ENCODE data around the gene KRTAP12-4. TPM values are rescaled to one million over a fixed set of nuclear protein-coding genes. Genes with fewer than 3 reads are reported as not detected.
"Not testable (repeated sequence)": the region's sequence is repeated elsewhere in the genome, so short reads cannot be mapped to it uniquely, and the experiment has no call there.

KRTAP12-4 gene
- total RNA-seq, 1 experiment from 2014 or later = not detected

- DNase-seq = no peak
- no peak overlapping the region for H3K4me3 ChIP-seq
- H3K36me3 ChIP-seq = no peaks in the 10 kb centered on the region
- no peaks in the 10 kb centered on the region for H3K27me3 ChIP-seq
- peaks cover 28% of the 10 kb centered on the region for H3K9me3 ChIP-seq
These were observed 25.6 kb downstream of the KRTAP12-4 start for GRCh38 chr21:44628707-44629391.

GRCh38 chr21:44627831-44628233, 26.6 kb downstream of the KRTAP12-4 start:
- H3K36me3 ChIP-seq, H3K4me3 ChIP-seq, DNase-seq, H3K27me3 ChIP-seq: not testable (repeated sequence)
- peaks cover 36% of the 10 kb centered on the region for H3K9me3 ChIP-seq

- H3K36me3 ChIP-seq, H3K4me3 ChIP-seq, H3K27me3 ChIP-seq, DNase-seq: not testable (repeated sequence)
- peaks cover 39% of the 10 kb centered on the region for H3K9me3 ChIP-seq
These were observed 27.2 kb downstream of the KRTAP12-4 start for GRCh38 chr21:44627181-44627822.

GRCh38 chr21:44626673-44627143, 27.8 kb downstream of the KRTAP12-4 start, which contains the start of gene KRTAP10-9:
Gene KRTAP10-9 (plus strand): TSS chr21:44627093. CDS start chr21:44627172, 79 bp downstream.
- DNase-seq = no peak
- H3K9me3 ChIP-seq = peaks cover 33% of the 10 kb centered on the region
- H3K27me3 ChIP-seq = no peaks in the 10 kb centered on the region
- H3K4me3 ChIP-seq = no peak within 1 kb of the TSS
- H3K36me3 ChIP-seq = no peaks in the 10 kb centered on the region

GRCh38 chr21:44626262-44626661, 28.2 kb downstream of the KRTAP12-4 start:
- Histone ChIP-seq H3K27me3 (no peaks in the 10 kb centered on the region), H3K9me3 (peaks cover 29% of the 10 kb centered on the region), H3K4me3 (no peak overlapping the region), H3K36me3 (no peaks in the 10 kb centered on the region)
- DNase-seq = no peak

- Histone ChIP-seq H3K36me3 (no peaks in the 10 kb centered on the region), H3K9me3 (peaks cover 28% of the 10 kb centered on the region), H3K27me3 (no peaks in the 10 kb centered on the region), H3K4me3 (no peak overlapping the region)
- DNase-seq = no peak
These were observed 28.7 kb downstream of the KRTAP12-4 start for GRCh38 chr21:44625756-44626155.

GRCh38 chr21:44623575-44623974, 30.9 kb downstream of the KRTAP12-4 start:
- DNase-seq = no peak
- H3K4me3 ChIP-seq = no peak overlapping the region
- peaks cover 45% of the 10 kb centered on the region for H3K9me3 ChIP-seq
- H3K27me3 ChIP-seq = no peaks in the 10 kb centered on the region
- no peaks in the 10 kb centered on the region for H3K36me3 ChIP-seq

- DNase-seq = no peak
- peaks cover 42% of the 10 kb centered on the region for H3K9me3 ChIP-seq
- H3K4me3 ChIP-seq = no peak overlapping the region
- H3K36me3 ChIP-seq = no peaks in the 10 kb centered on the region
- H3K27me3 ChIP-seq = peaks cover 18% of the 10 kb centered on the region
These were observed 34.6 kb downstream of the KRTAP12-4 start for GRCh38 chr21:44619886-44620285.

GRCh38 chr21:44618909-44619308, 35.5 kb downstream of the KRTAP12-4 start:
- Histone ChIP-seq H3K36me3 (no peaks in the 10 kb centered on the region), H3K9me3 (peaks cover 35% of the 10 kb centered on the region), H3K27me3 (peaks cover 23% of the 10 kb centered on the region), H3K4me3 (no peak overlapping the region)
- DNase-seq = no peak

- no peak for DNase-seq
- no peak overlapping the region for H3K4me3 ChIP-seq
- peaks cover 23% of the 10 kb centered on the region for H3K27me3 ChIP-seq
- H3K36me3 ChIP-seq = no peaks in the 10 kb centered on the region
- peaks cover 31% of the 10 kb centered on the region for H3K9me3 ChIP-seq
These were observed 36.0 kb downstream of the KRTAP12-4 start for GRCh38 chr21:44618504-44618903.

GRCh38 chr21:44617071-44617501, 37.4 kb downstream of the KRTAP12-4 start:
- no peak for DNase-seq
- Histone ChIP-seq H3K36me3 (no peaks in the 10 kb centered on the region), H3K4me3 (no peak overlapping the region), H3K27me3 (peaks cover 23% of the 10 kb centered on the region), H3K9me3 (peaks cover 20% of the 10 kb centered on the region)

GRCh38 chr21:44616591-44616926, 37.9 kb downstream of the KRTAP12-4 start:
- Histone ChIP-seq H3K36me3 (no peaks in the 10 kb centered on the region), H3K4me3 (no peak overlapping the region), H3K27me3 (peaks cover 23% of the 10 kb centered on the region), H3K9me3 (peaks cover 24% of the 10 kb centered on the region)
- DNase-seq = no peak

GRCh38 chr21:44615911-44616590, 38.4 kb downstream of the KRTAP12-4 start:
- H3K36me3 ChIP-seq = no peaks in the 10 kb centered on the region
- H3K27me3 ChIP-seq = peaks cover 23% of the 10 kb centered on the region
- no peak for DNase-seq

GRCh38 chr21:44615466-44615865, 39.0 kb downstream of the KRTAP12-4 start:
- Histone ChIP-seq H3K4me3 (no peak overlapping the region), H3K9me3 (peaks cover 28% of the 10 kb centered on the region), H3K27me3 (peaks cover 23% of the 10 kb centered on the region), H3K36me3 (no peaks in the 10 kb centered on the region)
- no peak for DNase-seq

More at GRCh38 chr21:44615911-44616590, 38.4 kb downstream of the KRTAP12-4 start:
- Histone ChIP-seq H3K9me3 (peaks cover 29% of the 10 kb centered on the region), H3K4me3 (no peak overlapping the region)

GRCh38 chr21:44614961-44615391, 39.5 kb downstream of the KRTAP12-4 start:
- Histone ChIP-seq H3K27me3 (peaks cover 23% of the 10 kb centered on the region), H3K4me3 (no peak overlapping the region), H3K9me3 (peaks cover 23% of the 10 kb centered on the region), H3K36me3 (no peaks in the 10 kb centered on the region)
- DNase-seq = no peak

GRCh38 chr21:44614161-44614631, 40.3 kb downstream of the KRTAP12-4 start:
- no peak overlapping the region for H3K4me3 ChIP-seq
- no peaks in the 10 kb centered on the region for H3K36me3 ChIP-seq
- peaks cover 20% of the 10 kb centered on the region for H3K9me3 ChIP-seq
- H3K27me3 ChIP-seq = peaks cover 23% of the 10 kb centered on the region
- no peak for DNase-seq

All from MG63 (cell line).